K562 (cell line): ENCODE data around the gene LENG8. TPM values are rescaled to one million over a fixed set of nuclear protein-coding genes. Genes with fewer than 3 reads are reported as not detected.

Experiments used
- ATAC-seq: fragments of 200-7000 bp; cut with Tn5 transposase; 3 replicates; pipeline ENCODE4 v1.9.1; 2020; ENCODE audit warnings: moderate library complexity
- BruUV-seq: library from RNA; stranded (reverse); fragments of 400-500 nt; replicated peaks from 2 replicates; lab custom pipeline; 2021; lab: Mats Ljungman, UMichigan
- CTCF ChIA-PET: fragments of 300-600 bp; formaldehyde crosslinking; extraction: SDS; loops from one replicate; lab custom pipeline; 2021; ENCODE audit warnings: low intra/inter-chr PET ratio; lab: Yijun Ruan, JAX
- POLR2A ChIA-PET: fragments of 300-600, 350-650 bp; sonication (Branson Sonifier 250); formaldehyde crosslinking; extraction: SDS; loops from one replicate; lab custom pipeline; 2021; ENCODE audit warnings: antibody characterized with exemption, inconsistent platforms; lab: Yijun Ruan, JAX
- DNase-seq, 4 experiments: peaks; one replicate each; pipeline versions ENCODE4 v3.0.0 to v3.0.0-alpha.2; 2011 to 2018; ENCODE audit warnings: low spot score in 3 of 4, mixed read lengths in 3 of 4; ENCODE audit errors: extremely low read depth in 1 of 4
- FAIRE-seq: peaks from 2 replicates; lab custom pipeline; 2011; peaks lifted over from hg19 to GRCh38; lab: Jason Lieb, UNC
- H2AFZ ChIP-seq: 2 replicates; pipeline ENCODE4 v1.6.0; 2011; ENCODE audit warnings: low read depth, low read length, control low read depth, inconsistent platforms
- H3K27ac ChIP-seq: fragments of 200-600 bp; 3 replicates; pipeline ENCODE4 v1.8.0; 2011; ENCODE audit warnings: low read depth, mild to moderate bottlenecking, control low read depth, inconsistent platforms, low read length, moderate library complexity, mixed read lengths; ENCODE audit errors: extremely low read depth
- H3K27me3 ChIP-seq, 2 experiments: fragments of 300-600 bp in 1 of 2; 2 replicates in 1 of 2; 3 replicates in 1 of 2; pipeline versions ENCODE4 v1.6.0 to v1.8.0; 2011; ENCODE audit warnings: inconsistent platforms in 2 of 2, low read length in 2 of 2, mild to moderate bottlenecking in 1 of 2, mixed read lengths in 1 of 2, moderate library complexity in 1 of 2; ENCODE audit not compliant: control insufficient read depth in 2 of 2, insufficient read depth in 2 of 2
- H3K36me3 ChIP-seq: fragments of 300-600 bp; 3 replicates; pipeline ENCODE4 v1.8.0; 2011; ENCODE audit warnings: mild to moderate bottlenecking, low read length, inconsistent platforms; ENCODE audit not compliant: control insufficient read depth, insufficient read depth
- H3K4me1 ChIP-seq, 2 experiments: fragments of 200-600 bp in 1 of 2; replicated peaks in 1 of 2; 2 replicates in 1 of 2; 3 replicates in 1 of 2; pipeline versions ENCODE4 v1.5.1 to v1.8.0; 2011; ENCODE audit warnings: inconsistent platforms in 2 of 2, low read length in 2 of 2, mild to moderate bottlenecking in 1 of 2, mixed read lengths in 1 of 2, moderate library complexity in 1 of 2; ENCODE audit not compliant: control insufficient read depth in 2 of 2, insufficient read depth in 2 of 2
- H3K4me2 ChIP-seq: 2 replicates; pipeline ENCODE4 v1.6.1; 2011; ENCODE audit warnings: low read length, control low read depth, inconsistent platforms, mixed read lengths; ENCODE audit not compliant: insufficient read depth
- H3K4me3 ChIP-seq: fragments of 200-600 bp; sonication (generic), shearing (Covaris generic); 2 replicates; pipeline ENCODE4 v1.5.1; 2016; ENCODE audit warnings: control low read depth, inconsistent platforms
- H3K79me2 ChIP-seq: fragments of 200-600 bp; 3 replicates; pipeline ENCODE4 v1.8.0; 2011; ENCODE audit warnings: low read length, inconsistent platforms; ENCODE audit not compliant: control insufficient read depth, insufficient read depth
- H3K9ac ChIP-seq, 2 experiments: 2 replicates each; pipeline versions ENCODE4 v1.6.0 to v1.6.1; 2011; ENCODE audit warnings: low read depth in 2 of 2, low read length in 2 of 2, control low read depth in 1 of 2, inconsistent platforms in 1 of 2, mild to moderate bottlenecking in 1 of 2, mixed read lengths in 1 of 2; ENCODE audit not compliant: insufficient read depth in 1 of 2
- H3K9me1 ChIP-seq: one replicate; pipeline ENCODE4 v1.6.0; 2011; ENCODE audit warnings: inconsistent platforms, mild to moderate bottlenecking, low read length, moderate library complexity; ENCODE audit not compliant: control insufficient read depth, insufficient read depth
- H3K9me3 ChIP-seq: replicated peaks from 2 replicates; pipeline ENCODE4 v1.5.1; 2011; ENCODE audit warnings: low read depth, low read length, inconsistent platforms; ENCODE audit not compliant: control insufficient read depth, insufficient read depth
- H4K20me1 ChIP-seq: replicated peaks from 2 replicates; pipeline ENCODE4 v1.6.1; 2011; ENCODE audit warnings: low read length, inconsistent platforms, mixed read lengths; ENCODE audit not compliant: control insufficient read depth, insufficient read depth
- CHD2 ChIP-seq: IDR thresholded peaks from 2 replicates; pipeline ENCODE4 v1.6.1; 2011; ENCODE audit warnings: low read depth, low read length
- GATA2 ChIP-seq: sonication (generic); formaldehyde crosslinking; IDR thresholded peaks from 2 replicates; pipeline ENCODE4 v1.4.0; 2020; ENCODE audit warnings: mild to moderate bottlenecking, missing genetic modification reagents
- RFX1 ChIP-seq: fragments of 450-650 bp; IDR thresholded peaks from 2 replicates; pipeline ENCODE4 v1.6.1; 2016; ENCODE audit warnings: mild to moderate bottlenecking, moderate library complexity
- TAF1 ChIP-seq: IDR thresholded peaks from 2 replicates; pipeline ENCODE4 v1.6.1; 2011; ENCODE audit warnings: mild to moderate bottlenecking, low read length, moderate library complexity; ENCODE audit not compliant: insufficient read depth, control insufficient read depth, severe bottlenecking; ENCODE audit errors: extremely low read depth
- ZNF79 ChIP-seq: fragments of 250-450 bp; sonication (Bioruptor Pico); IDR thresholded peaks from 2 replicates; pipeline ENCODE4 v1.4.0; 2020; ENCODE audit warnings: low read depth, mild to moderate bottlenecking, moderate library complexity
- WGBS: fragments of 100-300 bp; shearing (Covaris generic); methylation state at CpG from one replicate; pipeline ENCODE4 v1.1.6; 2016; ENCODE audit warnings: low coverage, mixed read lengths; ENCODE audit not compliant: insufficient coverage; ENCODE audit errors: missing lambda C conversion rate; 5-methylcytosine and 5-hydroxymethylcytosine counted together
- in situ Hi-C: fragments of 300-500 bp; cut with MboI; formaldehyde crosslinking; loops from 4 replicates; pipeline ENCODE4 v1.15.0; 2018; ENCODE audit warnings: inconsistent platforms, mixed read lengths
- intact Hi-C: fragments of 100-400 bp; cut with micrococcal nuclease; formaldehyde crosslinking; loops from 2 replicates; pipeline ENCODE4 v1.14.2; 2022
- polyA plus RNA-seq, 8 experiments: library from polyadenylated mRNA; depleted of rRNA in 4 of 8; stranded (reverse) in 5 of 8; unstranded in 3 of 8; fragments of >200 nt; fragmentation: Nextera tagmentation in 2 of 8; fragmentation: Illumina TruSeq in 1 of 8; extraction: Ambion mirVana in 2 of 8; extraction: Trizol in 1 of 8; gene quantifications; 2 replicates each; pipeline versions ENCODE4 v1.2.1 to v1.2.3, GENCODE V29; 2011 to 2014; ENCODE audit warnings: inconsistent platforms in 1 of 8, missing spikeins in 1 of 8
- total RNA-seq, 7 experiments: library from RNA; depleted of rRNA in 6 of 7; stranded (reverse); fragments of >200 nt in 6 of 7; fragmentation: Illumina TruSeq in 2 of 7; extraction: Trizol in 2 of 7; gene quantifications; 2 replicates each; pipeline versions ENCODE4 v1.2.1 to v1.2.3, GENCODE V29; 2011 to 2021; ENCODE audit warnings: low replicate concordance in 1 of 7
- TF ChIP-seq, protein P1 (sequence below): fragments of 450-650 bp; IDR thresholded peaks from 2 replicates; pipeline ENCODE4 v1.6.1; 2014; ENCODE audit warnings: low read depth, mild to moderate bottlenecking, moderate library complexity, borderline replicate concordance

The LENG8 gene
- total and polyA plus RNA-seq, 9 of the 15 experiments (the other 6 are each of a cell fraction or from before 2014, with no cell fraction given) = 0.74 to 146 (median 28.1) TPM

DNA sequence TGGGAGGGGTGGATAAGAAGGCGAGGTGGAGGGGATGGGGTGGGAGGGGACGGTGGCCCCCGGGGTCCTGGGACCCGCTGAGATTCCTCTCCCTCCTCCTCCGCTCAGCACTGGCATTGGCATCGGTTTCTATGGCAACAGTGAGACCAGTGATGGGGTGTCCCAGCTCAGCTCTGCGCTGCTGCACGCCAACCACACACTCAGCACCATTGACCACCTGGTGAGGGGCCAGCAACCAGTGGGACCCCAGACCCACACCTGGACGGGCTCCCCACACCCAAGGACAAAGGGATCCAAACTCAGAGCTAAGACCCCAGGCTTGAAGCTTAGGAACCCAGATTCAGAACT, 27.9 kb upstream of the LENG8 start:
- ATAC-seq (no peak), DNase-seq (no peak), FAIRE-seq (no peak)
- intact Hi-C loops (no loop called here), in situ Hi-C loops (no loop called here)
- Histone ChIP-seq H3K27ac (no peak overlapping the region), H3K27me3 (peaks cover 33 to 65% of the 10 kb centered on the region in 2 experiments), H3K9me1 (no peaks in the 10 kb centered on the region), H3K9ac (no peak overlapping the region), H3K36me3 (no peaks in the 10 kb centered on the region), H3K4me2 (no peak overlapping the region), H3K4me3 (no peak overlapping the region), H2AFZ (no peak overlapping the region), H4K20me1 (peaks cover 9% of the 10 kb centered on the region; the same call in 1 of the 2 replicates), H3K4me1 (peaks cover 0 to 37% of the 10 kb centered on the region in 2 experiments; a peak in 3 of 5 replicates), H3K9me3 (no peaks in the 10 kb centered on the region), H3K79me2 (no peaks in the 10 kb centered on the region)
- TF ChIP-seq, protein P1, sequence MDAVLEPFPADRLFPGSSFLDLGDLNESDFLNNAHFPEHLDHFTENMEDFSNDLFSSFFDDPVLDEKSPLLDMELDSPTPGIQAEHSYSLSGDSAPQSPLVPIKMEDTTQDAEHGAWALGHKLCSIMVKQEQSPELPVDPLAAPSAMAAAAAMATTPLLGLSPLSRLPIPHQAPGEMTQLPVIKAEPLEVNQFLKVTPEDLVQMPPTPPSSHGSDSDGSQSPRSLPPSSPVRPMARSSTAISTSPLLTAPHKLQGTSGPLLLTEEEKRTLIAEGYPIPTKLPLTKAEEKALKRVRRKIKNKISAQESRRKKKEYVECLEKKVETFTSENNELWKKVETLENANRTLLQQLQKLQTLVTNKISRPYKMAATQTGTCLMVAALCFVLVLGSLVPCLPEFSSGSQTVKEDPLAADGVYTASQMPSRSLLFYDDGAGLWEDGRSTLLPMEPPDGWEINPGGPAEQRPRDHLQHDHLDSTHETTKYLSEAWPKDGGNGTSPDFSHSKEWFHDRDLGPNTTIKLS = no peak
- peak; percentile 74 for TF ChIP-seq RFX1
- ChIA-PET CTCF (no interaction called here), POLR2A (interaction anchor here (0.6 to 1.6 kb wide), 4 partner anchors 10 to 278 kb away, joined by 3 to 4 read pairs (median 3); no protein-coding TSS in a partner anchor)
- BruUV-seq = no TSS peak
- 5% methylated on average over 3 of the region's 9 CpGs for WGBS

DNA sequence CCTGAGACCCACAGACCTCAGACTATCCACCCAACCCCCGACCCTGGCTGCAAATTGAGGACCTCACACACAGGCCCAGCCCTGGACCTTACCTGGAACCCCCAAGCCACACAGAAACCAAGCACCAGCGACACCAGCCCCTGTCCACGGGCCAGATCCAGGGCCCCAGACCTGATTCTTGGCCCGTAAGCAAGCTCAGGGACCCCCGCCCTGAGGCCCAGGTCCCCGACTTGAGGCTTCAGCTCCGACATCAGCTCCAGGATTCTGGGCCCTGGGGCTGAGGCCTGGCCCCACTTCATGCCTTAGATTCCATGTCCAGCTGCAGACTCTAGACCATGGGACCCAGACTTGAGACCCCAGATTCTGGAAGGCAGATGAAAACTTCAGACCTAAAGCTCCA, 27.5 kb upstream of the LENG8 start:
- no TSS peak for BruUV-seq
- Histone ChIP-seq H3K27ac (no peak overlapping the region), H3K27me3 (peaks cover 34 to 69% of the 10 kb centered on the region in 2 experiments), H3K4me1 (peaks cover 0 to 33% of the 10 kb centered on the region in 2 experiments; a peak in 3 of 5 replicates), H3K9me3 (no peaks in the 10 kb centered on the region), H3K4me2 (no peak overlapping the region), H3K79me2 (no peaks in the 10 kb centered on the region), H3K9me1 (no peaks in the 10 kb centered on the region), H3K36me3 (no peaks in the 10 kb centered on the region), H3K4me3 (no peak overlapping the region), H2AFZ (no peak overlapping the region), H4K20me1 (peaks cover 9% of the 10 kb centered on the region; the same call in 1 of the 2 replicates), H3K9ac (no peak overlapping the region)
- ChIA-PET POLR2A (interaction anchor here (0.5 to 1.6 kb wide), 5 partner anchors 9 to 278 kb away, joined by 3 to 4 read pairs (median 3); no protein-coding TSS in a partner anchor), CTCF (no interaction called here)
- in situ Hi-C loops (no loop called here), intact Hi-C loops (no loop called here)
- ATAC-seq (no peak), DNase-seq (peak in 2 of 4 experiments; percentile 1 to 5), FAIRE-seq (no peak)
- TF ChIP-seq ZNF79 (CRISPR knock-in tag) = no peak
- TF ChIP-seq CHD2 = no peak
- TF ChIP-seq GATA2 (CRISPR knock-in tag) = no peak
- no peak for TF ChIP-seq TAF1
- 2% methylated on average over 7 of the region's 7 CpGs for WGBS
